Ovary (tissue), 9 donors: ENCODE data around the gene ATP13A2. TPM values are rescaled to one million over a fixed set of nuclear protein-coding genes. Genes with fewer than 3 reads are reported as not detected.

ENCODE experiments used
- DNase-seq, 5 donors: peaks; one replicate each; pipeline ENCODE4 v3.0.0-alpha.2; 2019 to 2020
- H3K27ac ChIP-seq, 2 donors: fragments of 200-600 bp; one replicate each; pipeline versions ENCODE4 v1.5.1 to v1.8.0; 2019 to 2022
- H3K27me3 ChIP-seq: fragments of 200-600 bp; one replicate; pipeline ENCODE4 v1.8.0; 2022
- H3K36me3 ChIP-seq: fragments of 200-600 bp; sonication (generic); one replicate; pipeline ENCODE4 v1.5.1; 2019
- H3K4me1 ChIP-seq: one replicate; pipeline ENCODE4 v1.8.1; 2013; ENCODE audit warnings: mild to moderate bottlenecking, moderate library complexity; ENCODE audit not compliant: insufficient read depth
- H3K4me3 ChIP-seq: fragments of 200-600 bp; sonication (generic); one replicate; pipeline ENCODE4 v1.5.1; 2017
- H3K9me3 ChIP-seq, 2 donors: fragments of 200-600 bp in 1 of 2; sonication (generic) in 1 of 2; one replicate each; pipeline versions ENCODE4 v1.5.1 to v1.8.1; 2013 to 2019; ENCODE audit warnings: mild to moderate bottlenecking in 1 of 2, moderate library complexity in 1 of 2
- EP300 ChIP-seq: sonication (generic); formaldehyde crosslinking; IDR thresholded peaks from one replicate; pipeline ENCODE4 v1.6.1; 2017; ENCODE audit warnings: antibody characterized with exemption
- POLR2A ChIP-seq: fragments of 450-650 bp; IDR thresholded peaks from one replicate; pipeline ENCODE4 v1.6.1; 2017; ENCODE audit warnings: antibody characterized with exemption, mild to moderate bottlenecking, moderate library complexity
- WGBS, 3 donors: extraction: QIAGEN DNeasy Blood & Tissue Kit in 1 of 3; methylation state at CpG; one replicate each; pipeline versions ENCODE4 v1.1.5 to v1.1.7; 2013 to 2017; 5-methylcytosine and 5-hydroxymethylcytosine counted together
- intact Hi-C, 4 donors: fragments of 100-400 bp; cut with DNase I; formaldehyde crosslinking; loops; one replicate each; pipeline versions ENCODE4 v1.11.0 to v1.15.1; 2022 to 2023
- polyA plus RNA-seq, 2 donors: library from polyadenylated mRNA; stranded (reverse); fragments of 200-250 nt in 1 of 2; fragments of 350-450 nt in 1 of 2; fragmentation: Illumina TruSeq in 1 of 2; extraction: RNeasy Lipid Tissue Mini Kit (QIAGEN cat#74804) in 1 of 2; gene quantifications; one replicate each; pipeline ENCODE4 v1.2.3, GENCODE V29; 2013 to 2014
- total RNA-seq, 7 donors: library from RNA; depleted of rRNA in 2 of 7; stranded (reverse); fragments of >200 nt in 2 of 7; fragmentation: NEBNext Ultra II Directional in 3 of 7; extraction: Animal tissue kit (Norgen Biotek cat#: 25700) in 3 of 7; gene quantifications; one replicate each; pipeline versions ENCODE4 v1.1.0 to v1.2.4, GENCODE V29; 2016 to 2023
- TF ChIP-seq, protein P1 (sequence below), 3 donors: fragments of 450-650 bp in 2 of 3; fragments of 200-600 bp in 1 of 3; IDR thresholded peaks; one replicate each; pipeline versions ENCODE4 v1.5.1 to v1.8.0; 2016 to 2022; ENCODE audit warnings: antibody characterized with exemption in 3 of 3, mild to moderate bottlenecking in 1 of 3
- donor health status: DM: no; HTN: no; CAD: no; lungs with moderate emphysema.
- donor health status: DM: no; HTN: no; CAD: no.
- donor health status: Bipolar disorder and iron deficiency.
- donor health status: DM: yes; HTN: yes; CAD: no.
- donor health status: DM: no; HTN: no; CAD: no.
- donor health status: DM: yes; HTN: yes; CAD: no.

ATP13A2 gene
- total and polyA plus RNA-seq, 9 donors: 8.8 to 24.1 (median 18.7) TPM

DNA sequence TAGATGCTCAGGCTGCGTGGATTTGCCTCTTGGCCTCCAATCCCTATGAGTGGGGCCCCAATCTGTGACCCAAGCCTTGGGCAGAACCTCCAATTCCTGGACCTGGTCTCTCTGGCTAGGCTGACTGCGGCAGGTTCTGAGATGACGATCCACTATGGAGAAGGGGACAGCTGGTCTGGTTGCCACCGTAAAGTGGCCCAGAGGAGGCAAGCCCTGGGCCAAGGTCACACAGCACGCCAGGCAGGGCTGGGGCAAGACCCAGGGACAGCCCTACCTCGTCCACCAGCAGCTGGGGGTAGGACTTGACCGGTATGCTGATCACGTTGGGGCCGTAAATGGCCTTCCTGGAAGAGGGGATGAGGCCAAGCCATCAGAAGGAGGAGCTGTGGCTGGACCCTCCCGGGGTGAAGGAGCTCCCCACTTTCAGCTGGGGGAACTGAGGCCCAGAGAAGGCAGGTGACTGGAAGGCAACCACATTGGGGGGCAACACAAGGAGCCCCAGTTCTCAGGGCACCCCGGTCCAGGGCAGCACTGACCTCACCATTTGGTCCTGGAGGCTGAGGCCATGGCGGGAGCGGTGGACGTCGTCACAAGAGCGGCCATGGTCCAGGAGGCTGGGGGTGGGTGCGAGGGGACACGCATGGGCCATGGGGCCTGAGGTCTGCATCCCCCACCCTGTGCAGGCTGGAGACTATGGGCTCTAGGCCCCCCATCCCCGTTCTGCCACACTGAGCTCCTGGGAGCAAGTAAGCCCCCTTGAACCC is 9.8 kb downstream of the ATP13A2 start:
- H3K4me3 ChIP-seq: no peak overlapping the region
- TF ChIP-seq, protein P1, sequence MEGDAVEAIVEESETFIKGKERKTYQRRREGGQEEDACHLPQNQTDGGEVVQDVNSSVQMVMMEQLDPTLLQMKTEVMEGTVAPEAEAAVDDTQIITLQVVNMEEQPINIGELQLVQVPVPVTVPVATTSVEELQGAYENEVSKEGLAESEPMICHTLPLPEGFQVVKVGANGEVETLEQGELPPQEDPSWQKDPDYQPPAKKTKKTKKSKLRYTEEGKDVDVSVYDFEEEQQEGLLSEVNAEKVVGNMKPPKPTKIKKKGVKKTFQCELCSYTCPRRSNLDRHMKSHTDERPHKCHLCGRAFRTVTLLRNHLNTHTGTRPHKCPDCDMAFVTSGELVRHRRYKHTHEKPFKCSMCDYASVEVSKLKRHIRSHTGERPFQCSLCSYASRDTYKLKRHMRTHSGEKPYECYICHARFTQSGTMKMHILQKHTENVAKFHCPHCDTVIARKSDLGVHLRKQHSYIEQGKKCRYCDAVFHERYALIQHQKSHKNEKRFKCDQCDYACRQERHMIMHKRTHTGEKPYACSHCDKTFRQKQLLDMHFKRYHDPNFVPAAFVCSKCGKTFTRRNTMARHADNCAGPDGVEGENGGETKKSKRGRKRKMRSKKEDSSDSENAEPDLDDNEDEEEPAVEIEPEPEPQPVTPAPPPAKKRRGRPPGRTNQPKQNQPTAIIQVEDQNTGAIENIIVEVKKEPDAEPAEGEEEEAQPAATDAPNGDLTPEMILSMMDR (IDR thresholded peaks at IDR 0.05): no peak
- TF ChIP-seq POLR2A: no peak
- TF ChIP-seq EP300: no peak
- no peaks in the 10 kb centered on the region for H3K4me1 ChIP-seq
- 88 to 92% (median 88%) methylated on average over 19 of the region's 19 CpGs for WGBS, 3 donors
- H3K9me3 ChIP-seq: no peaks in the 10 kb centered on the region
- intact Hi-C loops: no loop called here
- no peaks in the 10 kb centered on the region for H3K36me3 ChIP-seq
- no peaks in the 10 kb centered on the region for H3K27me3 ChIP-seq
- no peak overlapping the region for H3K27ac ChIP-seq
- DNase-seq: no peak

DNA sequence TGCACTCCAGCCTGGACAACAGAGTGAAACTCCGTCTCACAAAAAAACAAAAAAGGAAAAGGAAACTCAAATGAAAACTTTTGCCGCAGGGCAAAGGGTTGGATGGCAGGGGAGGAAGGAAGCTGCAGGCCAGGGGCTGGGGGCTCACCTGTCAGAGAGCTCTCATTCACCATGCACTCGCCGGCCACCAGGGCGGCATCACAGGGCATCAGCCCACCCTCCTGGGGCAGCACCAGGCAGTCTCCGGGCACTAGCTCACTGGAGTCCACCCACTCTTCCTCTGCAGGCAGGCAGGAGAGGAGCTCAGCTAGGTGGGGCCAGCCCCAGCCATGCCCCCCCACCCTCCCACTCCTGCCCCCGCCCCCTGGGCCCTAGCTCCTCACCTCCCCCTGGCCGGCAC is 11.9 kb downstream of the ATP13A2 start:
- H3K27me3 ChIP-seq: no peaks in the 10 kb centered on the region
- H3K4me3 ChIP-seq: no peak overlapping the region
- TF ChIP-seq, protein P1 (IDR thresholded peaks at IDR 0.05): no peak
- no peak for TF ChIP-seq EP300
- no peak for TF ChIP-seq POLR2A
- H3K36me3 ChIP-seq: no peaks in the 10 kb centered on the region
- DNase-seq: no peak
- intact Hi-C loops: loop anchor here in 1 of 4 donors (10.0 kb wide), 1 partner anchor 45 kb away; no protein-coding TSS in a partner anchor
- no peaks in the 10 kb centered on the region for H3K9me3 ChIP-seq
- H3K27ac ChIP-seq: no peak overlapping the region
- 88 to 93% (median 92%) methylated on average over 8 of the region's 8 CpGs for WGBS, 3 donors
- H3K4me1 ChIP-seq: no peaks in the 10 kb centered on the region

DNA sequence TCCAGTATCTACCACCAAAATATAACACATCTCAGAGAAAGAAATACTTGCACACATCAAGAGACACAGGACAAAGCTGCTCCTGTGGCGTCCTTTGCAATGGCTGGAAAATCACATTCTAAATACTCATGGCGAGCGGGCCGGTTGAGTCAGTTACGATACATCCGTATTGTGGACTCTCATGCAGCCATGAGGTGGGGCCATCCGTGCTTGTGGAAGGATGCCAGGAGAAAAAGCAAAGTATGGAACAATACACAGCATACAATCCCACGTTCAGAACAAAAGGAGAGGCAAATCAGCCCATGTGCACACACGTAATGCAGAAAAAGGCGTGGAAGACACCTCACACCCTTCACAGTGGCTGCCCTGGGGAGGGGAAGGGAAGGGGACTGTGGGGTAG is 13.1 kb downstream of the ATP13A2 start:
- Histone ChIP-seq H3K27ac (no peak overlapping the region), H3K4me3 (no peak overlapping the region), H3K9me3 (no peaks in the 10 kb centered on the region), H3K4me1 (no peaks in the 10 kb centered on the region), H3K27me3 (no peaks in the 10 kb centered on the region), H3K36me3 (no peaks in the 10 kb centered on the region)
- 78 to 82% (median 80%) methylated on average over 10 of the region's 10 CpGs for WGBS, 3 donors
- intact Hi-C loops: loop anchor here in 1 of 4 donors (10.0 kb wide), 1 partner anchor 46 kb away; no protein-coding TSS in a partner anchor
- no peak for DNase-seq
- TF ChIP-seq POLR2A: no peak
- TF ChIP-seq EP300: no peak

DNA sequence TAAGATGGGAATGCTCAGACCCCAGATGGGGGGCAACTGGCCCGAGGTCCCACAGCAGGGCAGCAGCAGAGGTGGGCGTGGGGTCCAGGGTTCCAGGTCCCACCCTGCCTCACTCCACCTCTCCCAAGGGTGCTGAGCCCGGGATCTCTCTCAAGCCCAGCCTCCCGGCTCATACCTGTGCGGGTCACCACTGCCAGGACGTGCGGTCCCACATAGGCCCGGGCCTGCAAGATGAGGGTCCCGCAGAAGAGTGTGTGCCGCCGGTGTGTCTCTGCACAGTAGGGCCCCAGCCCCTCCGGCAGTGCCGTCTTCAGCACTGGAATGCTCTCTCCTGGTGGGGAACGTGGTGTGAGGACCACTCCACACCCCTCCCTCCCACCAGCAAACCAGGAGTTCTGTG is 14.9 kb downstream of the ATP13A2 start:
- intact Hi-C loops: loop anchor here in 1 of 4 donors (10.0 kb wide), 1 partner anchor 48 kb away; no protein-coding TSS in a partner anchor
- H3K4me1 ChIP-seq: no peaks in the 10 kb centered on the region
- H3K9me3 ChIP-seq: no peaks in the 10 kb centered on the region
- H3K27me3 ChIP-seq: no peaks in the 10 kb centered on the region
- no peak for DNase-seq
- H3K36me3 ChIP-seq: no peaks in the 10 kb centered on the region
- H3K4me3 ChIP-seq: no peak overlapping the region
- no peak for TF ChIP-seq POLR2A
- TF ChIP-seq, protein P1 (IDR thresholded peaks at IDR 0.05): no peak
- TF ChIP-seq EP300: no peak
- no peak overlapping the region for H3K27ac ChIP-seq
- WGBS, 3 donors: 82 to 95% (median 94%) methylated on average over 12 to 14 of the region's 14 CpGs

DNA sequence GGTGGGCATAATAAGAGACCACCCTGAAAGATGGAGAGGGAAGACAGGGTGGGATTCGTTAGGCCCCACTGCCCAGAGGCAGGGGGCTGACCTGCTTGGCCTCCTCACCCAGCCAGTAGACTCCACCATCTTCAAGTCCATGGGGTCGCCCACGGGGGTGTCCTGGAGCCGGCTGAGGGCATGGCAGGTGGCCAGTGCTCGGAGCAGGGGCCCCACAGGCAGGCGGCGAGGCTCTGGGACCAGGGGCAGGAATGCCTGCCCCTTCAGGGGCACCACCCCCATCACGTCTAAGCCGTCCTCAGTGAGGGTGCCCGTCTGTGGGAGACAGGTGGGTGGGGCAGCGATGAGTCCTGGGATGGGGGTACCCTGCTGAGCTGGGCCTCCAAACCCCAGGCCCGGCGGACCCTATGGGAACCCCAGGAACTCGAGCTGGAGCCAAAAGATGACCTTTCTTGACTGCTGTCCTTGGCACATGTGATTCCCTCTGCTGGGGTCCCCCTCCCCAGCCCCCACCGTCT is 18.1 kb downstream of the ATP13A2 start:
- H3K4me3 ChIP-seq: no peak overlapping the region
- no peaks in the 10 kb centered on the region for H3K27me3 ChIP-seq
- TF ChIP-seq EP300 (no peak), POLR2A (no peak)
- TF ChIP-seq, protein P1 (IDR thresholded peaks at IDR 0.05): no peak
- no peak for DNase-seq
- no peaks in the 10 kb centered on the region for H3K4me1 ChIP-seq
- no peaks in the 10 kb centered on the region for H3K9me3 ChIP-seq
- H3K36me3 ChIP-seq: no peaks in the 10 kb centered on the region
- intact Hi-C loops: loop anchor here in 1 of 4 donors (10.0 kb wide), 1 partner anchor 51 kb away; no protein-coding TSS in a partner anchor
- WGBS, 3 donors: 89 to 93% (median 93%) methylated on average over 7 to 15 of the region's 15 CpGs
- H3K27ac ChIP-seq: no peak overlapping the region
